Lower lobe of right lung (tissue), 2 donors: ENCODE measurements around the gene LARP7. TPM values are rescaled to one million over a fixed set of nuclear protein-coding genes. Genes with fewer than 3 reads are reported as not detected.
"Not testable (repeated sequence)": the region's sequence is repeated elsewhere in the genome, so short reads cannot be mapped to it uniquely, and the experiment has no call there.

Experiments
- ATAC-seq, 2 donors: fragments of 200-7000 bp; cut with Tn5 transposase; one replicate each; pipeline ENCODE4 v1.9.1; 2020 to 2022; ENCODE audit warnings: mild to moderate bottlenecking in 2 of 2, moderate library complexity in 2 of 2
- DNase-seq: peaks from one replicate; pipeline ENCODE4 v3.0.0-alpha.2; 2020
- H3K27ac ChIP-seq: fragments of 200-600 bp; one replicate; pipeline ENCODE4 v1.8.0; 2022
- H3K27me3 ChIP-seq: fragments of 200-600 bp; one replicate; pipeline ENCODE4 v1.8.0; 2022; ENCODE audit warnings: low read depth
- H3K36me3 ChIP-seq: fragments of 200-600 bp; one replicate; pipeline ENCODE4 v1.8.0; 2022; ENCODE audit warnings: mild to moderate bottlenecking
- H3K4me1 ChIP-seq: fragments of 200-600 bp; one replicate; pipeline ENCODE4 v1.8.0; 2022
- H3K4me3 ChIP-seq: fragments of 200-600 bp; one replicate; pipeline ENCODE4 v1.8.0; 2022; ENCODE audit warnings: mild to moderate bottlenecking
- H3K9me3 ChIP-seq: fragments of 200-600 bp; one replicate; pipeline ENCODE4 v1.8.0; 2022
- CTCF ChIP-seq: fragments of 200-600 bp; IDR thresholded peaks from one replicate; pipeline ENCODE4 v1.8.0; 2022; ENCODE audit warnings: antibody characterized with exemption, mild to moderate bottlenecking
- intact Hi-C: fragments of 100-400 bp; cut with DNase I; formaldehyde crosslinking; loops from one replicate; pipeline ENCODE4 v1.11.0; 2022
- total RNA-seq: library from RNA; stranded (reverse); fragmentation: NEBNext Ultra II Directional; extraction: Animal tissue kit (Norgen Biotek cat#: 25700); gene quantifications from one replicate; pipeline ENCODE4 v1.2.1, GENCODE V29; 2021
- donor health status: DM: no; HTN: yes; CAD: no; lungs with severe emphysema.

Gene LARP7
- total RNA-seq, 1 donor from 2014 or later = 38.0 TPM

- Histone ChIP-seq H3K9me3 (no peaks in the 10 kb centered on the region), H3K36me3 (no peaks in the 10 kb centered on the region), H3K27ac (no peak overlapping the region), H3K27me3 (no peaks in the 10 kb centered on the region), H3K4me3 (no peak overlapping the region), H3K4me1 (no peaks in the 10 kb centered on the region)
- intact Hi-C loops = no loop called here
- ATAC-seq (no peak), DNase-seq (no peak)
- TF ChIP-seq CTCF = no peak
Observed at GRCh38 chr4:112594993-112595392, 42.0 kb upstream of the LARP7 start.

- H3K4me3 ChIP-seq = no peak overlapping the region
- no peak overlapping the region for H3K27ac ChIP-seq
- DNase-seq (no peak), ATAC-seq (peak; percentile 55 to 68)
- H3K9me3 ChIP-seq = no peaks in the 10 kb centered on the region
- peaks cover 16% of the 10 kb centered on the region for H3K36me3 ChIP-seq
- H3K4me1 ChIP-seq = no peaks in the 10 kb centered on the region
- no peaks in the 10 kb centered on the region for H3K27me3 ChIP-seq
- intact Hi-C loops = no loop called here
- TF ChIP-seq CTCF = peak; percentile 60
Observed at GRCh38 chr4:112604589-112604988, 32.4 kb upstream of the LARP7 start.

- H3K27me3 ChIP-seq, H3K36me3 ChIP-seq, intact Hi-C loops, H3K9me3 ChIP-seq, H3K4me3 ChIP-seq, DNase-seq, H3K4me1 ChIP-seq, H3K27ac ChIP-seq, ATAC-seq: not testable (repeated sequence)
Observed at GRCh38 chr4:112612814-112613213, 24.1 kb upstream of the LARP7 start.

GRCh38 chr4:112616984-112617383 lies 20.0 kb upstream of the LARP7 start:
- H3K36me3 ChIP-seq = peaks cover 17% of the 10 kb centered on the region
- H3K4me3 ChIP-seq = no peak overlapping the region
- intact Hi-C loops = no loop called here
- TF ChIP-seq CTCF = no peak
- no peak overlapping the region for H3K27ac ChIP-seq
- H3K4me1 ChIP-seq = no peaks in the 10 kb centered on the region
- ATAC-seq (no peak), DNase-seq (no peak)
- H3K27me3 ChIP-seq = no peaks in the 10 kb centered on the region
- H3K9me3 ChIP-seq = no peaks in the 10 kb centered on the region

- DNase-seq (no peak), ATAC-seq (no peak)
- H3K27me3 ChIP-seq = no peaks in the 10 kb centered on the region
- no peaks in the 10 kb centered on the region for H3K36me3 ChIP-seq
- intact Hi-C loops = no loop called here
- H3K4me3 ChIP-seq = no peak overlapping the region
- no peaks in the 10 kb centered on the region for H3K4me1 ChIP-seq
- no peak overlapping the region for H3K27ac ChIP-seq
- no peak for TF ChIP-seq CTCF
- H3K9me3 ChIP-seq = no peaks in the 10 kb centered on the region
Observed at GRCh38 chr4:112626228-112626627, 10.7 kb upstream of the LARP7 start.

- no peak overlapping the region for H3K4me3 ChIP-seq
Observed at GRCh38 chr4:112633477-112634235, 3.3 kb upstream of the LARP7 start.

More at GRCh38 chr4:112633477-112634235, 3.3 kb upstream of the LARP7 start:
- ATAC-seq = no peak
- peak; percentile 26 for TF ChIP-seq CTCF
- peaks cover 20% of the 10 kb centered on the region for H3K4me1 ChIP-seq
- no peaks in the 10 kb centered on the region for H3K27me3 ChIP-seq
- H3K27ac ChIP-seq = no peak overlapping the region
- no peaks in the 10 kb centered on the region for H3K9me3 ChIP-seq
- intact Hi-C loops = no loop called here
- no peaks in the 10 kb centered on the region for H3K36me3 ChIP-seq
- no peak for DNase-seq
